Esophagus squamous epithelium (tissue), 4 donors: ENCODE data around the gene CDCA7.

Experiments
- CTCF ChIP-seq, 6 experiments: fragments of 450-650 bp in 4 of 6; fragments of 200-600 bp in 2 of 6; sonication (generic) in 2 of 6; IDR thresholded peaks; one replicate each; pipeline ENCODE4 v1.5.1; 2016 to 2019; ENCODE audit warnings: antibody characterized with exemption in 6 of 6, mild to moderate bottlenecking in 4 of 6, moderate library complexity in 4 of 6
- POLR2A ChIP-seq, 4 donors: fragments of 450-650 bp; IDR thresholded peaks; one replicate each; pipeline ENCODE4 v1.6.1; 2017; ENCODE audit warnings: antibody characterized with exemption in 4 of 4, mild to moderate bottlenecking in 4 of 4, moderate library complexity in 3 of 4

- no peak for TF ChIP-seq POLR2A (IDR thresholded peaks at IDR 0.05)
- no peak for TF ChIP-seq CTCF (IDR thresholded peaks at IDR 0.05)
These were observed 31.5 kb downstream of the CDCA7 start for GRCh38 chr2:173386021-173386737.
